GM21737 (cell line): ENCODE measurements around the gene RIN3.

Experiments used
- ATAC-seq: cut with Tn5 transposase; IDR thresholded peaks from one replicate; pipeline ENCODE4 v1.9.1; 2021; ENCODE audit warnings: mild to moderate bottlenecking, moderate library complexity; ENCODE audit not compliant: unreplicated experiment

Gene RIN3, protein sequence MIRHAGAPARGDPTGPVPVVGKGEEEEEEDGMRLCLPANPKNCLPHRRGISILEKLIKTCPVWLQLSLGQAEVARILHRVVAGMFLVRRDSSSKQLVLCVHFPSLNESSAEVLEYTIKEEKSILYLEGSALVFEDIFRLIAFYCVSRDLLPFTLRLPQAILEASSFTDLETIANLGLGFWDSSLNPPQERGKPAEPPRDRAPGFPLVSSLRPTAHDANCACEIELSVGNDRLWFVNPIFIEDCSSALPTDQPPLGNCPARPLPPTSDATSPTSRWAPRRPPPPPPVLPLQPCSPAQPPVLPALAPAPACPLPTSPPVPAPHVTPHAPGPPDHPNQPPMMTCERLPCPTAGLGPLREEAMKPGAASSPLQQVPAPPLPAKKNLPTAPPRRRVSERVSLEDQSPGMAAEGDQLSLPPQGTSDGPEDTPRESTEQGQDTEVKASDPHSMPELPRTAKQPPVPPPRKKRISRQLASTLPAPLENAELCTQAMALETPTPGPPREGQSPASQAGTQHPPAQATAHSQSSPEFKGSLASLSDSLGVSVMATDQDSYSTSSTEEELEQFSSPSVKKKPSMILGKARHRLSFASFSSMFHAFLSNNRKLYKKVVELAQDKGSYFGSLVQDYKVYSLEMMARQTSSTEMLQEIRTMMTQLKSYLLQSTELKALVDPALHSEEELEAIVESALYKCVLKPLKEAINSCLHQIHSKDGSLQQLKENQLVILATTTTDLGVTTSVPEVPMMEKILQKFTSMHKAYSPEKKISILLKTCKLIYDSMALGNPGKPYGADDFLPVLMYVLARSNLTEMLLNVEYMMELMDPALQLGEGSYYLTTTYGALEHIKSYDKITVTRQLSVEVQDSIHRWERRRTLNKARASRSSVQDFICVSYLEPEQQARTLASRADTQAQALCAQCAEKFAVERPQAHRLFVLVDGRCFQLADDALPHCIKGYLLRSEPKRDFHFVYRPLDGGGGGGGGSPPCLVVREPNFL

DNA sequence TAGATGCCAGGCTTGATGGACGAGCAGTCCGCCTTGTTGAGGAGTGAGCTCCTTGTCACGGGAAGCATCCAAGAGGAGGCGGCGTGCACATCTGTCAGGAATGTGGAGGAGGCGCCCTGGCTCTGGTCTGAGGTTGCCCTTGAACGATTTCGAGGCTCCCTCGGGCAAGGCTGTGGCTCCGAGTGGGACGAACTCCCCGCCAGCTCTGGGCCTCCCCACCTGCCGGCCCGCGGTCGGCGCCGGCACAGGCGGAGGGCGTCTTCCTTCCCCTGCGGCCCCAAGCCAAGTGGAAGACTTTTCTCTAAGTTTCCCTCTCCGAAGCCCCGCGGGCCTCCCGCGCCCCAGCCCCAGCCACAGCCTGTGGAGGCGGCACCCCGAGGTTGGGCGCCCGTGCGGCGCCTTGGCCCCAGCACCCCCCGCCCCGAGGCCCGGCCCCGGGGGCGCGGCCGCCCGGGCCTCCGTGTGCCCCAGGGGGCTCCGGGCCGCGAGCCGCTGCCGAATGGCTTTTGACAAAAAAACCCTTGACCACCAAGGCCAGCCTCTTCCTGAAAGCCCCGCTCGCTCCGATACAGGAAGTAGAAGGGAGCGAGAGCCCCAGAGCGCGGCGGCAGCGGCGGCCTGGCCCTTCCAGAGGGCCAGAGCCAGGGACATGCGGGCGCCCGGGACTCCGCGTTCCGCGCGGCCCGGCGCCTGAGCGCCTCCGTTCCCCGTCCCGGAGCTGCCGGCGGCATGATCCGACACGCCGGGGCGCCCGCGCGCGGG is at the start of gene RIN3:
Gene RIN3, plus strand, starts transcription at position 578 of the 762 bp plus-strand sequence. Its CDS starts 152 bp downstream, at position 730.
- ATAC-seq, result peak; percentile 61

- ATAC-seq, result no peak
Observed at GRCh38 chr14:92464156-92464555, 49.4 kb upstream of the RIN3 start.

GRCh38 chr14:92464716-92465115 is 48.9 kb upstream of the RIN3 start:
- no peak for ATAC-seq

- ATAC-seq, result no peak
Observed at GRCh38 chr14:92465353-92466055, 48.1 kb upstream of the RIN3 start.

- no peak for ATAC-seq
Observed at GRCh38 chr14:92466059-92466458, 47.5 kb upstream of the RIN3 start.

DNA sequence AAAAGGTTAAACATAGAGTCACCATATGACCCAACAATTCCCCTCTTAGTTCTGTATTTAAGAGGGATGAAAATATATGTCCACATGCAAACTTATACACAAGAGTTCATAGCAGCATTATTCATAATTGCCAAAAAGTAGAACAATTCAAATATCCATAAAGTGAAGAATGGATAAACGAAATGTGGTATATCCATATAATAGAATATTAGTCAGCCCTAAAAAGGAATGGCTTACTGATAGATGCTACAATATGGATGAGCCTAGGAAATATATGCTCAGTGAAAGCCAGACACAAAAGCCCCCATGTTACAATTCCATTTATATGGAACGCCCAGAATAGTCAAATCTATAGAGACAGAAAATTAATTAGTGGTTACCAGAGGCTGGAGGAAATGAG is 44.1 kb upstream of the RIN3 start:
- no peak for ATAC-seq

DNA sequence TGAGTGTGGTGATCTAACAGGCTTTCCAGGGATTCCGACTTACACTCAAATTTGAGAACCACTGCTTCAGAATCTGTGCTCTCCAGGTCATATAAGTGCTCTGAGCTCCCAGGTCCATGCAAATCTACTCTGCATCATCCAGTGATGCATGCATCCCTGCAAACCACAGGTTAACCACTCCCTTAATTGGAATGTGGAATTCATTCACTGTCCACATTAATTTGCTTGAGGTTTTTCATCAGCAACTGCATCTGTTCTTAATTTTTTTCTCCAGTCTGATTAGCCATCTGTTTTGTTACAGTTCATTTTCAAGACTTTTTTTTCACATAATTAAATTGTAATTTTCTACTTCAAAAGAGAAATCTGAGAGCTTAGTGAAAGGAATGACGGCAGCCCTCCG is 43.4 kb upstream of the RIN3 start:
- ATAC-seq, result no peak

- no peak for ATAC-seq
Observed at GRCh38 chr14:92470811-92471210, 42.8 kb upstream of the RIN3 start.

DNA sequence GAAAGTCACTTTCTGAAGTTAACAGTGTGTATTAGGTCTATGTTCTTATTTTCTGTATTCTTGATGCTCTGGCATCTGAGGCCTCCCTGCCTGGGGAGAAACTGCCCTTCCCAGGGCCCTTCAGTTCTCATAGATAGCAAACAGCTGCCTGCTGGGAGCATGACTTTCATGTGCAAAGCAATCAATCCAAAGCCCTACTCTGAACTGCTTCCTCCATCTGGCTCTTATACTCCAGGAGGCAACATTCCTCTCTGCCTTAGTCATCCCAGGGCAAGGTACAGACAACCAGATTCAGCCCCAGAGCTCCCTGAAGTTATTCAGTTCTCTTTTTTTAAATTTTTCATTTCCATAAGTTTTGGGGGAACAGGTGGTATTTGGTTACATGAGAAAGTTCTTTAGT is 41.7 kb upstream of the RIN3 start:
- no peak for ATAC-seq

- no peak for ATAC-seq
Observed at GRCh38 chr14:92472860-92473259, 40.7 kb upstream of the RIN3 start.

DNA sequence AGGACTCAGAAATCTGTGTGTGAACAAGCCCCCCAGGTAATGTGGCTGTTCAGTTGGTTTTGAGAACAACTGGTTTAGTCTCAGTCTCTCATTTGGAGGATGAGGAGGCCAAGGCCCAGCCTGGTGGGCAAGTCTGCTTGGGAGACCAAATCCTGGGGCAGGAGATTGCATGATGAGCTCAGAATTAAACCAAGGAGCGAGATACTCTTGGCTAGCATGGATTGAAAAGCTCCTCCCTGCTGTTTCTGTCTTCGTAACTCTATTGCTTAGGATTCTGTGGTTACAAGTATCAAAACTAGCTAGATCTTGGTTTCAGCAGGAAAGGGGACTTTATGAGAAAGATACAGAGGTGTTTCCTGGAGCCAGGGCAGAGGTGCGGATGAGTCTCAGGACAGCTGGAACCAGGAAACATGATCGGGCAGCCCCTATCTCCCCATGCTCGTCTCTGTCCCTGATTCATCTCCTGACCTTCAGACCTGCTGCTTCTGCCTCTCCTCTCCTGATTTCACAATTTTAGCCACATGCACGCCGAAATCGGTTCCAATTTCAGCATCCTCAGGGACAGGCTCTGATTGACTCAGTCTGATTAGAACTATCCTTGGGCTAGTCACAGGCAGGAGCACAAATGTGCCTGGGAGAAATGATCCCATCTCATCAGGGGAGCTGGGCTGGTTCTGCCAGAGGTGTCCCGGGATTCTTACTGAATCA is 40.2 kb upstream of the RIN3 start:
- ATAC-seq, result no peak

- ATAC-seq, result no peak
Observed at GRCh38 chr14:92473969-92474535, 39.5 kb upstream of the RIN3 start.

DNA sequence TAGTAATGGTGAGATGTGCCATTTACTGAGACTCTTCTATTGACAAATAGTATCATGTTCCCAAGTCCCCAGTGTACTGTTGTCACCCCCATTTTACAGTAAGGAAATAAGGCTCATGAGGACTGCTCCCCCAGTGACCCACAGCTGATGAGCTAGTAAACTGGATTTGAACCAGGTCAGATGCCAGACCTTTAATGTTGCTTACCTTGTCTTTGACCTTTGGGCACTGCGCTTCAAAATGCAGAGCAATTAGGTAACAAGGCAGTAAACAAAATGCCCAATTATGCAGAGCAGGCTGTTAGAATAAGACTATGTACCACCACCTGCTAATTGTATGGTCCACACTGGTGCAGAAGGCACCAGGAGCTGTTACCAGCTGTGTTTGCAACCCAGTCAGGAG is 38.5 kb upstream of the RIN3 start:
- ATAC-seq, result no peak

- no peak for ATAC-seq
Observed at GRCh38 chr14:92475451-92476187, 38.0 kb upstream of the RIN3 start.

- ATAC-seq, result no peak
Observed at GRCh38 chr14:92480856-92481255, 32.7 kb upstream of the RIN3 start.

DNA sequence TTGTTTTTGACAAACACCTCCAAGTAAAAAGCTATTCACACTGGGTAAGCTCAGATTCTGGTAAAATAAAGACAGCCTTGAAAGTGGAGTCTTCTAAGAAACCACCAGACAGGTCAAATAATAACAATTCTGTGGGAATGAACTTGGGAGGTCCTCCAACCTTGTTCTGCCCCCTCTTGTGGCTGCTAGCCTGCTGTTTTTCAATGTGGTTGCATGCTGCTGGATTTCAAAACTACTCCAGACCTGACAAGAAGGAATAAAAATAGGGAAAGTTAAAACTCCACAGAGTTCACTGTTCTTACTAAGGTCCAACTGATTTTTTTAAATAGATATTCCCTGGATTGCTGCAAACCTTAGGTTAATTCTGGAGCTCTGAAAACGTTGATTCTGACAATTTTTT is 32.2 kb upstream of the RIN3 start:
- no peak for ATAC-seq

GRCh38 chr14:92481811-92482555 is 31.6 kb upstream of the RIN3 start:
- no peak for ATAC-seq
